ENCODE measurements around the gene FAM13A.

GRCh38 chr4:88826771-88827170, 230.2 kb downstream of the FAM13A start:
- TF ChIP-seq CTCF (IDR thresholded peaks at IDR 0.05), result no peak
- TF ChIP-seq POLR2A (IDR thresholded peaks at IDR 0.05), result no peak
- TF ChIP-seq POLR2AphosphoS5 (IDR thresholded peaks at IDR 0.05), result no peak

Data from prostate gland (tissue), 2 donors.